GM19023 (cell line): ENCODE measurements around the gene TBC1D19.
"Not testable (repeated sequence)": the region's sequence is repeated elsewhere in the genome, so short reads cannot be mapped to it uniquely, and the experiment has no call there.

Source experiments
- ATAC-seq: cut with Tn5 transposase; IDR thresholded peaks from one replicate; pipeline ENCODE4 v1.9.1; 2021; ENCODE audit warnings: mild to moderate bottlenecking, moderate library complexity; ENCODE audit not compliant: unreplicated experiment

TBC1D19 gene

GRCh38 chr4:26594778-26595177 lies 10.9 kb downstream of the TBC1D19 start:
- no peak for ATAC-seq

GRCh38 chr4:26596843-26597242 lies 13.0 kb downstream of the TBC1D19 start:
- no peak for ATAC-seq

GRCh38 chr4:26601204-26601603 lies 17.3 kb downstream of the TBC1D19 start:
- ATAC-seq: no peak

- ATAC-seq: no peak
These were observed 23.9 kb downstream of the TBC1D19 start for GRCh38 chr4:26607776-26608175.

- ATAC-seq: no peak
These were observed 25.5 kb downstream of the TBC1D19 start for GRCh38 chr4:26609391-26609790.

- ATAC-seq: no peak
These were observed 26.0 kb downstream of the TBC1D19 start for GRCh38 chr4:26609868-26610267.

- ATAC-seq: no peak
These were observed 27.5 kb downstream of the TBC1D19 start for GRCh38 chr4:26611372-26611771.

GRCh38 chr4:26611885-26612284 lies 28.0 kb downstream of the TBC1D19 start:
- ATAC-seq: no peak

- no peak for ATAC-seq
These were observed 29.4 kb downstream of the TBC1D19 start for GRCh38 chr4:26613237-26613636.

- no peak for ATAC-seq
These were observed 29.9 kb downstream of the TBC1D19 start for GRCh38 chr4:26613735-26614134.

- ATAC-seq: no peak
These were observed 35.9 kb downstream of the TBC1D19 start for GRCh38 chr4:26619784-26620183.

GRCh38 chr4:26621366-26621765 lies 37.5 kb downstream of the TBC1D19 start:
- ATAC-seq: no peak

- no peak for ATAC-seq
These were observed 39.0 kb downstream of the TBC1D19 start for GRCh38 chr4:26622913-26623312.

GRCh38 chr4:26626658-26627057 lies 42.8 kb downstream of the TBC1D19 start:
- ATAC-seq: not testable (repeated sequence)

- no peak for ATAC-seq
These were observed 49.0 kb downstream of the TBC1D19 start for GRCh38 chr4:26632916-26633315.

GRCh38 chr4:26634237-26634636 lies 50.4 kb downstream of the TBC1D19 start:
- no peak for ATAC-seq

GRCh38 chr4:26636458-26636857 lies 52.6 kb downstream of the TBC1D19 start:
- no peak for ATAC-seq

GRCh38 chr4:26640639-26641038 lies 56.8 kb downstream of the TBC1D19 start:
- not testable (repeated sequence) for ATAC-seq

- ATAC-seq: no peak
These were observed 63.8 kb downstream of the TBC1D19 start for GRCh38 chr4:26647523-26648224.

GRCh38 chr4:26648260-26648659 lies 64.4 kb downstream of the TBC1D19 start:
- ATAC-seq: no peak

GRCh38 chr4:26660261-26660660 lies 76.4 kb downstream of the TBC1D19 start:
- ATAC-seq: no peak

GRCh38 chr4:26663888-26664287 lies 80.0 kb downstream of the TBC1D19 start:
- ATAC-seq: no peak

GRCh38 chr4:26670903-26671537 lies 87.1 kb downstream of the TBC1D19 start:
- ATAC-seq: no peak
